ENCODE measurements around the gene RFX5. TPM values are rescaled to one million over a fixed set of nuclear protein-coding genes. Genes with fewer than 3 reads are reported as not detected.
"Not testable (repeated sequence)": the region's sequence is repeated elsewhere in the genome, so short reads cannot be mapped to it uniquely, and the experiment has no call there.

Gene RFX5
- total RNA-seq, 1 donor from 2014 or later, result 27.2 TPM

DNA sequence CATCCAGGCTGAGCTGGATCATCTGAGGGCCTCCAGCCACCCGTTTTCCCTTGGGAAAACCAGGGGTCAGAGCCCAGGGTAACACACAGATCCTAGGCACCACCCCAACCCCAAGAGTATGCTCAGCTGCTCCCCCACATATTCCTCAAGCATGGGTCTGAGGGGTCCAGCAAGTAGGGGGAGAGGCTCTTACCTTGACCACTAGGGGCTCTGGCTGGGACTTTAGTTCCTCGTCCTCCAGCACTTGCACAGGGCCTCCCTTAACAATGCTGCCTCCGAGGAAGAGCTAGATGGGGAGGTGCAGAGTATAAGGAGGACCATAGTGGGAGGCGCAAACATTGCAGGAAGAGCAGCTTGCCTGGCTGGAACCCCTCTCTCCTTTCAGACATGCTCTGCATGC is 17.9 kb upstream of the RFX5 start:
- no peak for DNase-seq (ENCODE audit: low spot score)
- intact Hi-C loops (cut with DNase I), result no loop called here

DNA sequence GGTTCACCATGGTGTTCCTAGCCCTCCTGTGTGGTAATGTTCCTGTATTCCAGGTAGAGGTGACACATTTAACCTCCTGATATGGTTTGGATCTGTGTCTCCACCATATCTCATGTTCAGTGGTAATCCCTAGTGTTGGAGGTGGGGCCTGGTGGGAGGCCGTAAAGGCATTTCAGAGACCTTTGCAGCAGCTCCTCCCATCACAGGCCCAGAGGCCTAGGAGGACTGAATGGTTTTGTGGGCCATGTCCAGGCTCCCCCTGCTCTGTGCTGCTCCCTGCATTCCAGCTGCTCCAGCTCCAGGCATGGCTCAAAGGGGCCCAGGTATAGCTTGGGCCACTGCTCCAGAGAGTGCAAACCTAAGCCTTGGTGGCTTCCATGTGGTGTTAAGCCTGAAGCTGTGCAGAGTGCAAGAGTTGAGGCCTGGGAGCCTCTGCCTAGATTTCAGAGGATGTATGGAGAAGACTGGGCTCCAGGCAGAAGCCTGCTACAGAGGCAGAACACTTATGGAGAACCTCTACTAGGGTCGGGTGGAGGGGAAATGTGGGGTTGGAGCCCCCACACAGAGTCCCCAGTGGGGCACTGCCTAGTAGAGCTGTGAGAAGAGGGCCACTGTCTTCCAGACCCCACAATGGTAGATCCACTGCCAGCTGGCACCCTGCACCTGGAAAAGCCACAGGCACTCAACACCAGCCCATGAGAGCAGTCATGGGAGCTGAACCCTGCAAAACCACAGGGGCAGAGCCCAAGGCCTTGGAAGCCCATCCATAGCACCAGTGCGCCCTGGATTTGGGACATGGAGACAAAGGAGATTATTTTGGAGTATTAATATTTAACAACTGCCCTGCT is 15.5 kb upstream of the RFX5 start:
- DNase-seq (ENCODE audit: low spot score), result no peak
- intact Hi-C loops (cut with DNase I), result no loop called here

DNA sequence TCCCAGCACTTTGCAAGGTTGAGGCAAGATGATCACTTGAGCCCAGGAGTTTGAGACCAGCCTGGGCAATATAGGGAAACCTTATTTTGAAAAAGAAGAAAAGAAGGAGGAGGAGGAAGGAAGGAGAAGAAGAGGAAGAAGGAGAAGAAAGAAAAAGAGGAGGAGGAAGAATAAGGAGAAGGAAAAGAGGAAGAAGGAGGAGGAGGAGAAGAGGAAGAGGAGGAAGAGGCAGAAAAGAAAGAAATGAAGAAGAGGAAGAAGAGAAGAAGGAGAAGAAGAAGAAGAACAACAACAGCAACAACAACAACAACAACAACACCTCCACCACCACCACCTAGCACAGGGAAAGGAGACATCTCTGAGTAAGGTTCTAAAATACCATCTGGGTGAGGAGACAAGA is 14.8 kb upstream of the RFX5 start:
- intact Hi-C loops (cut with DNase I), result no loop called here
- DNase-seq (ENCODE audit: low spot score), result no peak

DNA sequence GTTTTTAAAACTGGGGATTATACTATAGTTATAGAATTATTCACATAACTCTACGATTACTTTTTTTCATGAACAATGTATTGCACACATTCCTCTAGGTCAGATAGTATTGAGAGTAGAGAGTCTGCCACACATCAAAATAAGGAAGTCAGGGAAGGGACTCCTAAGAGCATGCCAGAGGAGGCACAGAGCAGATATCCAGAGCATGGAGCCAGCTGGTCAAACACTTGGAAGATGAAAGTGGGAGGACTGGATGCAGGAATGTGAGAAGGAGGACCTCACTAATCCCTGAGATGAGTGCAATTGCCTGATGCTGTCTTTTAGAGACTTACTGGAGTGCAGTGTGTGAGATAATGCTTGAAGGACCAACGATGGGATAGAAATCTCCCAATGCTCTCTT is 9.6 kb upstream of the RFX5 start:
- DNase-seq (ENCODE audit: low spot score), result no peak
- intact Hi-C loops (cut with DNase I), result no loop called here

DNA sequence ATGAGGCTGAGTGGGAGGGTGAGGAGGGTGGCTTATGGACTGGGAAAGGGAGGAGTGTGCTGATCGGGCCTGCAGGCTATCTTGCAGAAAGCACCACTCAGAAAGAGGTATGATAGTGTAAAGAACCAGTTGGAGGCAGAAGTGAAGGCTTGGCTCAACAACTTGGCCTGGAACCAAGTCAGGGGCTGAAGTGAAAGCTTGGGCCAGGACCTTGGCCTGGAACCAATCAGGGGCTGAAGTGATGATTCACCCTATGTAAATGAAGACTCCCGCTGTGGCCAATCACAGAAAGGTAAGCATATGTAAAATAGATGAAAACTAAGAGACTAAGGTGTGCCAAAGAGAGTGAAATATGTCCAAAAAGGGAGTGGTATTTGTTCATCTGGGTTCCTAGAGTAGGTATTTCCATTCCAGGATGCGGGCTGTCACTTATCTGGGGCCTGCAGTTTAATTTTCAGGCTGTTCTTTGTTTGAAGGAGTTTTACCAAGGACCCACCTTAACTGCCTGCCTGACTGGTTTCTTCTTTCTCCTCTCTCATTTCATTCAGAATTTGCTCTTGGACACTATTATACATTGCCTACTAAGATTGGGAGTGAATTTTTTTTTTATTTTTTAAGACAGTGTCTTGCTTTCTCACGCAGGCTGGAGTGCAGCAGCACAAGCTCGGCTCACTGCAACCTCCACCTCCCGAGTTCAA is 5.1 kb upstream of the RFX5 start:
- intact Hi-C loops (cut with DNase I), result no loop called here
- DNase-seq (ENCODE audit: low spot score), result no peak

DNA sequence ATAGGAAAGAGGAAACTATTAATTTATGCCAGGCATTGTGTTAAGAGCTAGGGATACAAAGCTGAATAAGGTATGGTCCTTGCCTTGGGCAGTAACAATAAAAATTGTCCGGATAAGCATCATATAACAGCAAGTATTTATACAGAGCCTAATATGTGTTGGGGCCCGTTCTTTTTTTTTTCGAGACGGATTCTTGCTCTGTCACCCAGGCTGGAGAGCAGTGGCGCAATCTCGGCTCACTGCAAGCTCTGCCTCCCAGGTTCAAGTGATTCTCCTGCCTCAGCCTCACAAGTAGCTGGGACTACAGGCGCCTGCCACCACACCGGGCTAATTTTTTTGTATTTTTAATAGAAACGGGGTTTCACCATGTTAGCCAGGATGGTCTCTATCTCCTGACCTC is 3.3 kb upstream of the RFX5 start:
- intact Hi-C loops (cut with DNase I), result not testable (repeated sequence)

DNA sequence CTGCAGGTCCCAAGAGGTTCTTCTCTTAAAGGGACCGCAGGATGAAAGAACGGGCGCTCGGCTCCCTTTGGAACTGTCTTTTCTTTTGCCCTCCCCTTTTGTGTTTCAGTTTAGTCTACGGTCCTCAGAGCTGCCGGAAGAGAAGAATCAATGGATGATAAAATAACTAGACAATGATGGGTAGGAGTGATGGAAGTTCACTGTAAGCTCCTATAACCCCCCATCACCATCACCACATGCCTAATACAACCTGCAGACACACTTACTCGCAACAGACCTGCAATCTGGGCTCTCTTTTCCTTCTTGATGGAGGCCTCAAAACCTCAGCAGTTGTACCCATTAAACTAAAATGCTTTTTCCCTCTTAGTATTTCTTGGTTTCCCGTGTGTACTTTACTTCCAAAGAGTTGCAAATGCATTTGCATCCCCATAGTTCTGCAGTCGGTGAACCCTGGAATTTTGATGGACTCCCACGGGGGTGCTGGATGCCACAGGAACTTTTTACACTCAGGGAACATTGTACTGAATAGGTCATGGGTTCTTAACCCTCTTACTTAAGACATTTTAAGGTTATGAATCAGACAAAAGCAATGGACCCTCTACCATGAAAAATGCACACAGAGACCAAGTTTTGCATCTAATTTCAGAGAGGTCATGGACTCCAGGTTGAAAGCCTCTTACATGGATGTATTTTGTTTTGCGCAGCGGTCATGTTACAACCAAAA is 633 bp upstream of the RFX5 start:
- intact Hi-C loops (cut with DNase I), result loop anchor here (2.0 kb wide), 1 partner anchor 51 kb away; the partner anchor contains the start of gene PSMB4

More for the DNA sequence above, 3.3 kb upstream of the RFX5 start:
- DNase-seq (ENCODE audit: low spot score), result not testable (repeated sequence)

DNA sequence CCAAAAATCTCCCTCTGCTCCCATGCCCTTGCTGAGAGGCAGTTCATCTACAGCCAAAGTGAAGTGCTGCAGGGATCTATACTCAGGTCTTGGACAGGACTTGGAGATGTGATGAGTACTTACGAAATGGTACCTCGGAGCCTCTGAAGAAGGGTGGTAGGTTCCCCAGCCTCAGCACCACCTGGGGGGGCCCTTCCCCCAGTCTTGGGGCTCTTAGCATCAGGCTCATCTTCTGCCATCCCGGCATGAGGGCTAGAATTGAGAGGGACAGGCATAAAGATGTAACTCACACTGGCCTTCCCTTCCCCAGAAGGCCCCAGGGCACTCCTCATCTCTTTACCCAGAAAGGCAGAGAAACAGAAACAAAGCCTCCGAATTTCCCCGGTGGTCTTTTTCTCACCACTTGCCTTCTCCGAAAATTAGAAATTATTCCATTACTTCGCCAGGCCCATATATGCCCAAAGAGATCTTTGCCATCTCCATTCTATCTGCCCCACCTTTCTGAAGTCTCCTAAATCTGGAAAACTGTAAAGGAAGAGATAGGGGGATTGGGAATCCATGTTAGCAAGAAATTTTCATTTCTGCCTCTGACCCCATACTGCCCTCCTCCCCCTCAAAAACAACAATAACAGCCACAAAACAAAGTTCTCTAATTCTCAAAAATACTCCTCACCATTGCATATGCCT is 827 bp downstream of the RFX5 start:
- intact Hi-C loops (cut with DNase I), result loop anchor here (2.0 kb wide), 1 partner anchor 53 kb away; the partner anchor contains the start of gene PSMB4
- no peak for DNase-seq (ENCODE audit: low spot score)

More for the DNA sequence above, 633 bp upstream of the RFX5 start:
- DNase-seq (ENCODE audit: low spot score), result no peak

DNA sequence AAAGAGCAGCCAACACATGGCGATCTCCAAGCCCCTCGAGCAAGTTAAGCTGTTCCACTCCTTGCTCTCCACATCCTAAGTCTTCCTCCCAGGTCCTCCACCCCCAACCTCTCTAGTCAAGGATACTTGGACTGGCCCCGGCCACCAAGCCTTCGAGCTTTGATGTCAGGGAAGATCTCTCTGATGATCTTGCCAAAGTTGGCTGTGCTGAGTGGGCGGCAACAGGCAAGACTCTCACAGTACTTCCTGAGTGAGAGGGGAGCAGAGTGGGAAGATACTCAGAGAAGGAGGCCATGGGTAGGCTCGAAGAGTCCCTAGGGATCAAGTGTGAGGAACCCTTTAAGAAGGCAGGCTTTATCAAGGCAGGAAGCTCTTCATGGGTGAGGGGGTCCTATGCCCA is 2.8 kb downstream of the RFX5 start:
- intact Hi-C loops (cut with DNase I), result loop anchor here (5.0 kb wide), 1 partner anchor 147 kb away; the partner anchor contains the start of gene PIP5K1A
- DNase-seq (ENCODE audit: low spot score), result no peak

DNA sequence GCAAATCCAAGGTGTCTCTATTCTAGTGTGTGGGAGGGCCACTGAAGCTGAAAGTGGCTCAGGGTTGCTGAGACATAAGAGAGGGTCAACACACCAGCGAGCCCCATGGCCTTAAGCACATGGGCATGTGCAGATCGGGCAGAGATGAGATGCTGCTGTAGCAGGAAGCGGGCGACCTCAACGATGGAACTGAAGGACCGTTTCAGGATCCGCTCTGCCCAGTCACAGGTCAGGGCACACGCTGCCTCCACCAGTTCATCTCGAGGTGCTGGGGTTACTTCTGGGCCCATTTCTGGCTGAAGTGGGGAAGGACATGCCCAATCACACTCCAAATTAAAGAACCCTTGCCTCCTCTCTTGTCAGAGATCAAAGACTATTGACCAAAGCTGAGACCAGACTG is 3.5 kb downstream of the RFX5 start:
- DNase-seq (ENCODE audit: low spot score), result no peak
- intact Hi-C loops (cut with DNase I), result loop anchor here (5.0 kb wide), 1 partner anchor 146 kb away; the partner anchor contains the start of gene PIP5K1A

DNA sequence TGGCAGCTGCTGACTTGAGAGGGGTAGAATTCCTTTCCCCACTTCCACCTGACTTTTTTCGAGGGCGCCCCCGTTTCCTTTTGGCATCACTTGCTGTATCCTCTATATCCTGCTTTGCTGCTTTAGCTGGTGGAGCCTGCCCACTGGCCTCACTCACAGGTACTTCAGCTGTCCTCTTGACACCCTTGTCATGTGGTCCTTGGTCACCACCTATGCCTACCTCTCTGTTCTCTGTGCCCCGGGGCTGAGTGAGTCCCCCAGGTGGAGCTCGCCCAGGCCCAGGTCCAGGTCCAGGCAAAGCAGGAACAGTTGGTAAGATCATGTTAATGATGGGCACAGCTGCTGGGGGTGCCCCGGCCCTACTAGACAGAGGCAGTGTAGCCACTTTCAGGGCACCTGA is 4.5 kb downstream of the RFX5 start:
- intact Hi-C loops (cut with DNase I), result loop anchor here (5.0 kb wide), 1 partner anchor 145 kb away; the partner anchor contains the start of gene PIP5K1A

DNA sequence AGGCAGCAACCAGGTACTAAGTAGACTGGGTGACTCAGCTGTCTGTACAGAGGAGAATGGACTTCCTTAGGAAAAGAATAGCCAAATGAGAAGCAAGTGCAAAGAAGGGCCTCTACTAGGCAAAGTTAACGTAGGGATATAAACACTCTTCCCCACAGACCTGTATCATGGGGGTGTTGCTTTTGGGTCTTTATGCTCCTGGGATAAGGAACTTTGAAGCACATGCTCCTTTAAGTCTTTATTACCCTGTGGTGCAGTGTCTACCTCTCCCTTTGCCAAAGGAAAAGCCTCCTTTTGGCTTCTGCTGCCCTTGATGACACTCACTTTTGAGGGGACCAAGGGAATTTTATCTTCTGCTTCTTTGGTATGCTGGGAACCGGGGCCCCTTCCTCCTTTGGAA is 5.0 kb downstream of the RFX5 start:
- intact Hi-C loops (cut with DNase I), result loop anchor here (5.0 kb wide), 1 partner anchor 145 kb away; the partner anchor contains the start of gene PIP5K1A
- DNase-seq (ENCODE audit: low spot score), result no peak

More for the DNA sequence above, 4.5 kb downstream of the RFX5 start:
- DNase-seq (ENCODE audit: low spot score), result no peak

DNA sequence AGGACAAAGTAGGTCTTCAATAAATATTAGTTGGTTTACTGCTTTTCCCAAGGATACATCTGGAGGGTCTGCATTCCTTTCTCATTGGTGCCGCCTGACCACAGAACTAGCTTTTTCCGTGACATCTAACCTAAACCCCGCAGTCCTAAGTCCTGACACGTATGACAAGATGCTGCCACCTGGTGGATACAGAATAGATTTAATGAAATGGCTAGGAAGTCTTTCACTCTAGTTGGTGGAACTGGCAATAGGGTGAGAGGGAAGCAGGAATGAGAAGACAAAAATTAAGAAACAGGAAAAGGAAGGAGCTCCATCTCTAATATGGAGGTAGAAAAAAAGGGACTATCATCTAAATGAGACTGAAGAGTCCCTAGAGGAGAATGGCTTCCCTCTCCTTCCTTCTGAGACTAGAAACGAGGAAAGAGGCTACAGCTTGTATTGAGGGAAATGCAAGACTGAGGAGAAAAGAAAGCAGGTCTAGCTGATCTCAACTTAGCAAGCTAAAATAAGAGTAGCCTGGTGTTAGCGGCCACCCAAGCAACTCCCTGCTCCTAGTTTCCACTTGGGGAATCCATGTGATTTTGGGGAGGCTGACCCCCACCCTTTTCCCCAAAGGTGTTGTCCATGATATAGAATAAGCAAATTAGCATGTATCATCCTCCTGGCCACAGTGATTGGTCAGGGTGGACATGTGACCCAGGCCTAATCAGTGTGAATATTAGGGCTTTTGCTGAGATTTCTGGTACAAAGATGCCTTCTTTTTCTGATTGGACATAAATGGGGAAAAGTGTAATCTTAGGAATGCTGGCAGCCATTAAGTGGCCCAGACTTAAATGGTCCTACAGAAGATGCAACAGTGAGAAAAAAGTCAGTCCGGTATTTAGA is 5.9 kb downstream of the RFX5 start:
- intact Hi-C loops (cut with DNase I), result loop anchor here (1.0 to 5.0 kb wide), 2 partner anchors 40 to 144 kb away; partner anchors contain the start of gene PIP5K1A
- no peak for DNase-seq (ENCODE audit: low spot score)

DNA sequence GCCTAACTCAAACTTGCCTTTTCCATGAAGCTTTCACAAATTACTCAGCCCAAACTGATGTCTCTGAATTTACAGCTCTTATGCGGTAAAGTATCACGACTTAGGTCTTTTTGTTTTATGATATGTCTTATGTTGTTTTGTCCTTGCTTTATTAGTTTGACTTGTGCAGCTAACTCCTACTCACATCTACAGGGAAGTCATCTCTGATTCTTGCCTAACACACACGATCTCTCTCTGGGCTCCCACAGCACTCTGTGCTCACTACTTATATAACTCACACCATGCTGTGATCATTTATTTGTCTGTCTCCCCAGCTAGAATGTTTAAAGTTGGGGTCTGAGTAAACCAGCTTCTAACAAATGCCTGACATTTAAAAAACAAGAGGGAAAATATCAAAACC is 10.5 kb downstream of the RFX5 start:
- intact Hi-C loops (cut with DNase I), result no loop called here
- DNase-seq (ENCODE audit: low spot score), result no peak

DNA sequence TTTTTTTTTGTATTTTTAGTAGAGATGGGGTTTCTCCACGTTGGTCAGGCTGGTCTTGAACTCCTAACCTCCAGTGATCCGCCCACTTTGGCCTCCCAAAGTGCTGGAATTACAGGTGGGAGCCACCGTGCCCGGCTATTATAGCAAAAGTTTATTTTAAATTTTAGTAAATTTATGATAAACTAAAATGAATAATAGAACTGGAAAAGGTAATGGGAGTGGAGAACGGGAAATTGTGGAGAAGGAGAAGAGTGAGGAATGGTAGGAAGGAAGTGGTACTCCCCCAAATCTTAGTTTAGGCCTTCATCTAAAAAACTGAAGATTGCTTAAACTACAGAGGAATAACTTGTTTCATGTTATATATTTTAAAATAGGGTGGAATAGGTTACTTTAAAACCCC is 12.2 kb downstream of the RFX5 start:
- intact Hi-C loops (cut with DNase I), result no loop called here
- no peak for DNase-seq (ENCODE audit: low spot score)

DNA sequence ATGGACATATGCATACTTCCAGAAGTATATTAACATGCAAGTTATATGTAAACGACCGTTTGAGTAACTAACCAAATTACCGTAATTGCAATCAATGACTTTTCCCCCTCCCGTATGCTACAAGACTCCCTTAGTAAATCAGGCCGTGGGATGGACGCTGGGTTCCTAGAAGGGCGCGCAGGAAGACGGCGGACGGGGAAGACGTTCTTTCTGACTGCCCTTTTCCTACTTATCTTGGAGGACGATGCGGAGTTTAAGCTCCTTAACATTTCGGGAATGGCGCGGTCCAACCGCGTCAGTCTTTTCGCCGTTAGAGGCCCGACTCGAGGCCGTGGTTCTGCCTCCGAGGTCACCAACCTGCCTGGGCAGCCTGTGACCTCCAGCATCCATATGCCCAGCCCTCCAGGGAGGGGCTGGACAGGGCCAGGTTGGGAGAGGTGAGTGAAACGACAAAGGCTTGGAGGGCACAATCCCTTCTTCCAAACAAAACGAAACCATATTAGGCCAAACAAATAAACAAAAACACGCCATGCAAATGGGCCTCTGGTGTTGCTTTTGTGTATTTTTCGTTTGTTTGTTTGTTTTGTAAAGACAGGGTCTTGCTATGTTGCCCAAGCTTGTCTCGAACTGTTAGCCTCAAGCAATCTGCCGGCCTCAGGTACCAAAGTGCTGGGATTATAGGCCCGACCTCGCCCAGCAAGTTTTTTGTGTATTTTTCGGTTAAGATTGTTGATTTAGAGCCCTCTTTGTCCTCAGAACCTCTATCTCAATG is 19.0 kb downstream of the RFX5 start:
- intact Hi-C loops (cut with DNase I), result loop anchor here (1.0 to 10.0 kb wide), 5 partner anchors 17 to 287 kb away; partner anchors contain the start of genes LYSMD1, PIP5K1A, SCNM1 and SNX27
- DNase-seq (ENCODE audit: low spot score), result peak; percentile 77

DNA sequence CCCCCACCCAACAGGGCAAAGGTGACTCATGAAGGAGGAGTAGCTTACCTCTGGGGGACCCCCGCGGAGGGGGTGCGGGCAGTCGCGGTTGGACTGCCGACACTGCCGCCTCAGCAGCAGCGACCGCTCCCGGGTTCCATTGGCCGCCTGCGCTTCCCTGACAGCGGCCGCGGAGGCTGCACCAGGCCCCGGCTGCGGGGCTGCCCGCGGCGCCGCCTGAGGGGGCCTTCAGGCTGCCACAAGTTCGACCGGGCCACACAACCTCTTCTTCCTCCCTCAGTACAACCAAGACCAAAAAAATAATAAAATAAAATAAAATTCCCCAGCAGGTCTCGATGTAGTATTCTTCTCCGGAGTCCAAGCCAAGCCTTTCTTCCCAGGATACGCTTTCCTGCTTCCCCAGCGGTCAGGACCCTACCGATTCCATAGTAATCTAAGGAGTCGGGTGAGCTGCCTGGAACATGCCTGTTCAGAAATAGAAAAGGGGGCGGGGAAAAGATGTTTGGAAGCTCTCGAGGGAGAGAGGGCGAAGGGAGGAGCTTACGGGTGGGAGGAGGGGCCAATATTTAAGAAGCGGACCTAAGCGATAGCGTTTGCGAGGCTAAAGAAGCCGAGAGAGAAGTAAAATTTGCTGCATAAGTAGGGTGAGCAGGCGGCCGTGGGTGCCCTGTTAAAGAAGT is 19.7 kb downstream of the RFX5 start, which contains the start of gene PI4KB:
Gene PI4KB (minus strand): TSS at position 194 of the 680 bp plus-strand sequence. CDS start 10,935 bp downstream, outside the sequence.
- intact Hi-C loops (cut with DNase I), result loop anchor here (1.0 to 10.0 kb wide), 5 partner anchors 17 to 287 kb away; partner anchors contain the start of genes LYSMD1, PIP5K1A, SCNM1 and SNX27
- DNase-seq (ENCODE audit: low spot score), result peak; percentile 93

All from cardiac septum (tissue), 1 donor.